HEK293 (cell line): Measurements from ENCODE around the gene HTT.

Source experiments
- CTCF ChIA-PET: fragments of 350-600 bp; formaldehyde crosslinking; extraction: SDS; loops from one replicate; lab custom pipeline; 2021; ENCODE audit warnings: antibody characterized with exemption; lab: Yijun Ruan, JAX
- POLR2A ChIA-PET: fragments of 300-600 bp; formaldehyde crosslinking; extraction: SDS; loops from one replicate; lab custom pipeline; 2020; ENCODE audit warnings: antibody characterized with exemption, inconsistent platforms; lab: Yijun Ruan, JAX
- H3K27ac ChIP-seq: fragments of 200-500 bp; sonication (Bioruptor generic); 2 replicates; pipeline ENCODE4 v1.5.1; 2014; ENCODE audit warnings: low read depth, low read length, control low read depth, inconsistent platforms; ENCODE audit errors: extremely low read depth
- H3K36me3 ChIP-seq, 2 experiments: fragments of 200-500 bp in 1 of 2; sonication (Bioruptor generic) in 1 of 2; 1 replicate in 1 of 2; 2 replicates in 1 of 2; pipeline ENCODE4 v1.5.1; 2014 to 2017; ENCODE audit warnings: inconsistent platforms in 2 of 2, low read length in 2 of 2; ENCODE audit not compliant: control insufficient read depth in 2 of 2, insufficient read depth in 1 of 2
- H3K4me1 ChIP-seq: fragments of 200-500 bp; sonication (Bioruptor generic); 2 replicates; pipeline ENCODE4 v1.5.1; 2014; ENCODE audit warnings: mild to moderate bottlenecking, low read length, inconsistent platforms; ENCODE audit not compliant: control insufficient read depth, insufficient read depth
- H3K4me3 ChIP-seq: 2 replicates; pipeline ENCODE4 v1.5.1; 2011; ENCODE audit warnings: low read depth, mild to moderate bottlenecking, control low read depth, low read length, moderate library complexity
- H3K9me3 ChIP-seq: fragments of 200-500 bp; sonication (Bioruptor generic); 2 replicates; pipeline ENCODE4 v1.5.1; 2014; ENCODE audit warnings: low read depth, low read length, inconsistent platforms; ENCODE audit not compliant: control insufficient read depth, insufficient read depth
- HIC1 ChIP-seq: fragments of 450-650 bp; formaldehyde crosslinking; IDR thresholded peaks from 2 replicates; pipeline ENCODE4 v1.5.1; 2016; ENCODE audit warnings: missing biosample characterization, missing genetic modification characterization
- KLF17 ChIP-seq: fragments of 450-650 bp; formaldehyde crosslinking; IDR thresholded peaks from 2 replicates; pipeline ENCODE4 v1.5.1; 2016; ENCODE audit warnings: missing biosample characterization, missing genetic modification characterization
- MYNN ChIP-seq: fragments of 450-650 bp; formaldehyde crosslinking; IDR thresholded peaks from 2 replicates; pipeline ENCODE4 v1.5.1; 2016; ENCODE audit warnings: missing biosample characterization, missing genetic modification characterization, borderline replicate concordance
- WT1 ChIP-seq: fragments of 450-650 bp; formaldehyde crosslinking; IDR thresholded peaks from 2 replicates; pipeline ENCODE4 v1.5.1; 2016; ENCODE audit warnings: missing biosample characterization, missing genetic modification characterization
- ZBTB8A ChIP-seq: fragments of 450-650 bp; formaldehyde crosslinking; IDR thresholded peaks from 2 replicates; pipeline ENCODE4 v1.5.1; 2016; ENCODE audit warnings: missing biosample characterization, missing genetic modification characterization
- ZEB2 ChIP-seq: fragments of 450-650 bp; formaldehyde crosslinking; IDR thresholded peaks from 2 replicates; pipeline ENCODE4 v1.5.1; 2016; ENCODE audit warnings: missing biosample characterization, missing genetic modification characterization
- ZNF121 ChIP-seq: fragments of 450-650 bp; formaldehyde crosslinking; IDR thresholded peaks from 2 replicates; pipeline ENCODE4 v1.5.1; 2016; ENCODE audit warnings: missing biosample characterization, missing genetic modification characterization
- ZNF133 ChIP-seq: fragments of 450-650 bp; formaldehyde crosslinking; IDR thresholded peaks from 2 replicates; pipeline ENCODE4 v1.5.1; 2016; ENCODE audit warnings: missing biosample characterization, missing genetic modification characterization
- ZNF157 ChIP-seq: fragments of 450-650 bp; formaldehyde crosslinking; IDR thresholded peaks from 2 replicates; pipeline ENCODE4 v1.5.1; 2016; ENCODE audit warnings: missing biosample characterization, missing genetic modification characterization
- ZNF169 ChIP-seq: fragments of 450-650 bp; formaldehyde crosslinking; IDR thresholded peaks from 2 replicates; pipeline ENCODE4 v1.5.1; 2016; ENCODE audit warnings: missing biosample characterization, missing genetic modification characterization
- ZNF175 ChIP-seq: fragments of 450-650 bp; formaldehyde crosslinking; IDR thresholded peaks from 2 replicates; pipeline ENCODE4 v1.5.1; 2016; ENCODE audit warnings: missing biosample characterization, missing genetic modification characterization
- ZNF24 ChIP-seq: fragments of 450-650 bp; formaldehyde crosslinking; IDR thresholded peaks from 2 replicates; pipeline ENCODE4 v1.5.1; 2016; ENCODE audit warnings: missing biosample characterization, missing genetic modification characterization
- ZNF433 ChIP-seq: fragments of 450-650 bp; formaldehyde crosslinking; IDR thresholded peaks from 2 replicates; pipeline ENCODE4 v1.5.1; 2016; ENCODE audit warnings: missing biosample characterization, missing genetic modification characterization, low read depth
- ZNF514 ChIP-seq: fragments of 450-650 bp; formaldehyde crosslinking; IDR thresholded peaks from 2 replicates; pipeline ENCODE4 v1.5.1; 2016; ENCODE audit warnings: missing biosample characterization, missing genetic modification characterization
- ZNF521 ChIP-seq: fragments of 450-650 bp; formaldehyde crosslinking; IDR thresholded peaks from 2 replicates; pipeline ENCODE4 v1.5.1; 2017; ENCODE audit warnings: missing biosample characterization, mild to moderate bottlenecking, missing genetic modification characterization
- ZNF596 ChIP-seq: fragments of 450-650 bp; IDR thresholded peaks from 2 replicates; pipeline ENCODE4 v1.5.0; 2018; ENCODE audit warnings: missing biosample characterization, mild to moderate bottlenecking, missing genetic modification characterization, moderate library complexity
- ZNF600 ChIP-seq: fragments of 450-650 bp; formaldehyde crosslinking; IDR thresholded peaks from 2 replicates; pipeline ENCODE4 v1.5.1; 2016; ENCODE audit warnings: missing biosample characterization, missing genetic modification characterization
- ZNF645 ChIP-seq: fragments of 450-650 bp; formaldehyde crosslinking; IDR thresholded peaks from 2 replicates; pipeline ENCODE4; 2016; ENCODE audit warnings: missing biosample characterization, missing genetic modification characterization
- ZNF658 ChIP-seq: fragments of 450-650 bp; formaldehyde crosslinking; IDR thresholded peaks from 2 replicates; pipeline ENCODE4; 2016; ENCODE audit warnings: missing biosample characterization, missing genetic modification characterization
- ZSCAN16 ChIP-seq: fragments of 450-650 bp; formaldehyde crosslinking; IDR thresholded peaks from 2 replicates; pipeline ENCODE4 v1.5.1; 2016; ENCODE audit warnings: missing biosample characterization, missing genetic modification characterization

The HTT gene

GRCh38 chr4:3223346-3223745 lies 148.9 kb downstream of the HTT start:
- TF ChIP-seq ZNF658 (no peak), ZNF24 (tag by site-specific recombination) (no peak), ZNF169 (tag by site-specific recombination) (no peak), ZNF133 (no peak), ZNF175 (tag by site-specific recombination) (no peak), ZNF645 (tag by site-specific recombination) (no peak), ZNF514 (no peak), ZEB2 (tag by site-specific recombination) (no peak), ZNF521 (tag by site-specific recombination) (no peak)
- Histone ChIP-seq H3K9me3 (no peaks in the 10 kb centered on the region), H3K4me3 (no peak overlapping the region), H3K27ac (no peak overlapping the region), H3K36me3 (peaks cover 0 to 94% of the 10 kb centered on the region in 2 experiments; a peak in 1 of 3 replicates), H3K4me1 (no peaks in the 10 kb centered on the region)
- CTCF ChIA-PET, result no interaction called here
- POLR2A ChIA-PET, result no interaction called here

- CTCF ChIA-PET, result no interaction called here
Observed at GRCh38 chr4:3223956-3224748, 149.7 kb downstream of the HTT start.

More at GRCh38 chr4:3223956-3224748, 149.7 kb downstream of the HTT start:
- POLR2A ChIA-PET, result no interaction called here
- Histone ChIP-seq H3K4me1 (no peaks in the 10 kb centered on the region), H3K9me3 (no peaks in the 10 kb centered on the region), H3K36me3 (peaks cover 4 to 95% of the 10 kb centered on the region in 2 experiments; a peak in 2 of 3 replicates), H3K4me3 (no peak overlapping the region), H3K27ac (no peak overlapping the region)
- TF ChIP-seq ZNF157 (no peak), ZBTB8A (tag by site-specific recombination) (no peak), ZNF596 (tag by site-specific recombination) (no peak), HIC1 (tag by site-specific recombination) (no peak), ZNF600 (tag by site-specific recombination) (no peak), ZSCAN16 (tag by site-specific recombination) (no peak), KLF17 (tag by site-specific recombination) (no peak), ZNF433 (tag by site-specific recombination) (no peak), ZEB2 (tag by site-specific recombination) (no peak), MYNN (tag by site-specific recombination) (no peak), ZNF121 (tag by site-specific recombination) (no peak), WT1 (tag by site-specific recombination) (no peak)
